HepG2 (cell line): ENCODE data around the gene DSCAML1. TPM values are rescaled to one million over a fixed set of nuclear protein-coding genes. Genes with fewer than 3 reads are reported as not detected.

Source experiments
- ARNT2 ChIP-seq: sonication (generic); formaldehyde crosslinking; IDR thresholded peaks from 2 replicates; pipeline ENCODE4 v1.8.0; 2022; ENCODE audit warnings: mild to moderate bottlenecking, low read depth, missing genetic modification reagents, moderate library complexity
- BCL6 ChIP-seq: IDR thresholded peaks from 2 replicates; pipeline ENCODE4 v1.6.1; 2016; ENCODE audit warnings: missing genetic modification reagents, missing compliant biosample characterization
- CENPX ChIP-seq: sonication (generic); formaldehyde crosslinking; IDR thresholded peaks from 2 replicates; pipeline ENCODE4 v1.9.0; 2021; ENCODE audit warnings: mild to moderate bottlenecking, missing genetic modification reagents, moderate library complexity
- CHD4 ChIP-seq: fragments of 200-600 bp; sonication (generic); IDR thresholded peaks from 2 replicates; pipeline ENCODE4 v1.7.0; 2017; ENCODE audit warnings: mild to moderate bottlenecking, low read length, borderline replicate concordance
- EP300 ChIP-seq, 3 experiments: sonication (generic) in 1 of 3; formaldehyde crosslinking in 1 of 3; IDR thresholded peaks; 2 replicates each; pipeline versions ENCODE4 v1.5.1 to v1.6.1; 2011 to 2020; ENCODE audit warnings: low read depth in 2 of 3, low read length in 2 of 3, borderline replicate concordance in 1 of 3, improper control_type of control experiment in 1 of 3, mild to moderate bottlenecking in 1 of 3, missing genetic modification reagents in 1 of 3, moderate library complexity in 1 of 3
- FOSL2 ChIP-seq: sonication (generic); formaldehyde crosslinking; IDR thresholded peaks from 2 replicates; pipeline ENCODE4 v1.4.0; 2020; ENCODE audit warnings: missing genetic modification reagents
- GABPB1 ChIP-seq: IDR thresholded peaks from 2 replicates; pipeline ENCODE4 v1.6.1; 2016; ENCODE audit warnings: mild to moderate bottlenecking, missing genetic modification reagents, moderate library complexity, missing compliant biosample characterization
- HNRNPH1 ChIP-seq: fragments of 200-400 bp; formaldehyde crosslinking; optimal IDR thresholded peaks from 2 replicates; pipeline ENCODE3; 2017; ENCODE audit warnings: mild to moderate bottlenecking, low read depth, low read length
- IRF9 ChIP-seq: sonication (generic); formaldehyde crosslinking; IDR thresholded peaks from 2 replicates; pipeline ENCODE4 v1.8.0; 2022; ENCODE audit warnings: missing genetic modification reagents, mild to moderate bottlenecking, borderline replicate concordance
- MAF1 ChIP-seq: sonication (generic); formaldehyde crosslinking; IDR thresholded peaks from 2 replicates; pipeline ENCODE4 v1.5.0; 2020; ENCODE audit warnings: missing genetic modification reagents, borderline replicate concordance
- MZF1 ChIP-seq: sonication (generic); formaldehyde crosslinking; IDR thresholded peaks from 2 replicates; pipeline ENCODE4 v1.8.1; 2023; ENCODE audit warnings: mild to moderate bottlenecking, missing genetic modification reagents, borderline replicate concordance
- RAD21 ChIP-seq: fragments of 450-650 bp; formaldehyde crosslinking; IDR thresholded peaks from 2 replicates; pipeline ENCODE4 v1.5.0; 2020; ENCODE audit warnings: mild to moderate bottlenecking
- RBFOX2 ChIP-seq: fragments of 200-400 bp; formaldehyde crosslinking; IDR thresholded peaks from 2 replicates; pipeline ENCODE4 v1.6.1; 2017; ENCODE audit warnings: low read depth, mild to moderate bottlenecking, low read length
- RCOR2 ChIP-seq: IDR thresholded peaks from 2 replicates; pipeline ENCODE4 v1.6.1; 2016; ENCODE audit warnings: missing biosample characterization, missing genetic modification reagents
- RFXANK ChIP-seq: IDR thresholded peaks from 2 replicates; pipeline ENCODE4 v1.6.1; 2016
- SOX13 ChIP-seq, 3 experiments: fragments of 450-650 bp in 1 of 3; sonication (generic) in 1 of 3; formaldehyde crosslinking in 1 of 3; IDR thresholded peaks in 2 of 3; conservative IDR thresholded peaks in 1 of 3; 2 replicates each; pipeline versions ENCODE4 v1.5.0 to v1.6.1; 2016 to 2020; ENCODE audit warnings: antibody characterized with exemption in 1 of 3, mild to moderate bottlenecking in 1 of 3, missing compliant biosample characterization in 1 of 3, missing genetic modification reagents in 1 of 3, moderate library complexity in 1 of 3
- ZBTB26 ChIP-seq: IDR thresholded peaks from 2 replicates; pipeline ENCODE4 v1.6.1; 2016; ENCODE audit warnings: missing compliant biosample characterization, missing genetic modification reagents, borderline replicate concordance
- ZKSCAN5 ChIP-seq: sonication (generic); formaldehyde crosslinking; IDR thresholded peaks from 2 replicates; pipeline ENCODE4 v1.5.1; 2020; ENCODE audit warnings: mild to moderate bottlenecking, missing genetic modification reagents
- ZNF24 ChIP-seq: fragments of 450-650 bp; IDR thresholded peaks from 2 replicates; pipeline ENCODE4 v1.6.1; 2017; ENCODE audit warnings: antibody characterized with exemption, mild to moderate bottlenecking
- ZNF335 ChIP-seq: sonication (generic); formaldehyde crosslinking; IDR thresholded peaks from 2 replicates; pipeline ENCODE4 v1.4.0; 2020; ENCODE audit warnings: missing genetic modification reagents
- ZNF382 ChIP-seq: sonication (generic); formaldehyde crosslinking; IDR thresholded peaks from 2 replicates; pipeline ENCODE4 v1.5.0; 2020; ENCODE audit warnings: missing genetic modification reagents, mild to moderate bottlenecking, borderline replicate concordance
- ZNF547 ChIP-seq: sonication (generic); formaldehyde crosslinking; IDR thresholded peaks from 2 replicates; pipeline ENCODE4 v1.5.1; 2020; ENCODE audit warnings: mild to moderate bottlenecking, missing genetic modification reagents
- ZNF687 ChIP-seq: sonication (generic); formaldehyde crosslinking; IDR thresholded peaks from 2 replicates; pipeline ENCODE4 v1.5.1; 2020; ENCODE audit warnings: mild to moderate bottlenecking, missing genetic modification reagents, moderate library complexity
- ZNF816 ChIP-seq: sonication (generic); formaldehyde crosslinking; IDR thresholded peaks from 2 replicates; pipeline ENCODE4 v1.8.0; 2022; ENCODE audit warnings: missing genetic modification reagents, mild to moderate bottlenecking, borderline replicate concordance
- polyA plus RNA-seq, 8 experiments: library from polyadenylated mRNA; depleted of rRNA in 3 of 8; stranded (reverse) in 7 of 8; unstranded in 1 of 8; fragments of >200 nt; fragmentation: Illumina TruSeq in 4 of 8; extraction: Trizol in 4 of 8; gene quantifications; 2 replicates each; pipeline versions ENCODE4 v1.2.1 to v1.2.3, GENCODE V29; 2011 to 2016; ENCODE audit warnings: low read depth in 4 of 8, missing spikeins in 1 of 8, mixed read lengths in 1 of 8; ENCODE audit not compliant: insufficient read depth in 1 of 8
- total RNA-seq, 5 experiments: library from RNA; depleted of rRNA; stranded (reverse); fragments of >200 nt; fragmentation: Illumina TruSeq; extraction: Trizol; gene quantifications; 2 replicates each; pipeline ENCODE4 v1.2.3, GENCODE V29; 2016; ENCODE audit warnings: low read depth in 1 of 5

DSCAML1 gene
- total and polyA plus RNA-seq, 2 of the 13 experiments (the other 11 are each of a cell fraction or from before 2014, with no cell fraction given), result 0.29 to 0.40 TPM

GRCh38 chr11:117818041-117818873, 21.2 kb upstream of the DSCAML1 start (continued):
- TF ChIP-seq ARNT2 (CRISPR knock-in tag) (no peak), RAD21 (CRISPR knock-in tag) (no peak), BCL6 (CRISPR knock-in tag) (no peak), CHD4 (no peak), IRF9 (no peak), HNRNPH1 (peak; percentile 21), ZNF816 (CRISPR knock-in tag) (no peak), RBFOX2 (peak; percentile 34; the same call in 1 of the 2 replicates), EP300 (IDR thresholded peaks at IDR 0.05; ENCODE audit: low read depth in 2 of 2, low read length in 2 of 2) (peak in 1 of 2 experiments; percentile 66; a peak in 1 of 4 replicates), EP300 (CRISPR knock-in tag; IDR thresholded peaks at IDR 0.05; ENCODE audit: borderline replicate concordance) (no peak), ZNF382 (CRISPR knock-in tag) (no peak), ZNF335 (CRISPR knock-in tag) (no peak), FOSL2 (peak; percentile 81), RCOR2 (no peak), MZF1 (CRISPR knock-in tag) (no peak), GABPB1 (no peak), SOX13 (IDR thresholded peaks at IDR 0.05) (no peak), SOX13 (CRISPR knock-in tag; conservative IDR thresholded peaks at IDR 0.05 in 1 of 2, IDR thresholded peaks at IDR 0.05 in 1 of 2) (no peak), ZBTB26 (CRISPR knock-in tag) (peak; percentile 93), ZKSCAN5 (CRISPR knock-in tag) (no peak), RFXANK (no peak), ZNF687 (CRISPR knock-in tag) (peak; percentile 37), CENPX (CRISPR knock-in tag) (no peak), ZNF547 (CRISPR knock-in tag) (no peak), ZNF24 (no peak), MAF1 (CRISPR knock-in tag) (no peak)
